ENCODE measurements around the gene DNAJB13.
"Not testable (repeated sequence)": the region's sequence is repeated elsewhere in the genome, so short reads cannot be mapped to it uniquely, and the experiment has no call there.

The DNAJB13 gene, protein sequence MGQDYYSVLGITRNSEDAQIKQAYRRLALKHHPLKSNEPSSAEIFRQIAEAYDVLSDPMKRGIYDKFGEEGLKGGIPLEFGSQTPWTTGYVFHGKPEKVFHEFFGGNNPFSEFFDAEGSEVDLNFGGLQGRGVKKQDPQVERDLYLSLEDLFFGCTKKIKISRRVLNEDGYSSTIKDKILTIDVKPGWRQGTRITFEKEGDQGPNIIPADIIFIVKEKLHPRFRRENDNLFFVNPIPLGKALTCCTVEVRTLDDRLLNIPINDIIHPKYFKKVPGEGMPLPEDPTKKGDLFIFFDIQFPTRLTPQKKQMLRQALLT

DNA sequence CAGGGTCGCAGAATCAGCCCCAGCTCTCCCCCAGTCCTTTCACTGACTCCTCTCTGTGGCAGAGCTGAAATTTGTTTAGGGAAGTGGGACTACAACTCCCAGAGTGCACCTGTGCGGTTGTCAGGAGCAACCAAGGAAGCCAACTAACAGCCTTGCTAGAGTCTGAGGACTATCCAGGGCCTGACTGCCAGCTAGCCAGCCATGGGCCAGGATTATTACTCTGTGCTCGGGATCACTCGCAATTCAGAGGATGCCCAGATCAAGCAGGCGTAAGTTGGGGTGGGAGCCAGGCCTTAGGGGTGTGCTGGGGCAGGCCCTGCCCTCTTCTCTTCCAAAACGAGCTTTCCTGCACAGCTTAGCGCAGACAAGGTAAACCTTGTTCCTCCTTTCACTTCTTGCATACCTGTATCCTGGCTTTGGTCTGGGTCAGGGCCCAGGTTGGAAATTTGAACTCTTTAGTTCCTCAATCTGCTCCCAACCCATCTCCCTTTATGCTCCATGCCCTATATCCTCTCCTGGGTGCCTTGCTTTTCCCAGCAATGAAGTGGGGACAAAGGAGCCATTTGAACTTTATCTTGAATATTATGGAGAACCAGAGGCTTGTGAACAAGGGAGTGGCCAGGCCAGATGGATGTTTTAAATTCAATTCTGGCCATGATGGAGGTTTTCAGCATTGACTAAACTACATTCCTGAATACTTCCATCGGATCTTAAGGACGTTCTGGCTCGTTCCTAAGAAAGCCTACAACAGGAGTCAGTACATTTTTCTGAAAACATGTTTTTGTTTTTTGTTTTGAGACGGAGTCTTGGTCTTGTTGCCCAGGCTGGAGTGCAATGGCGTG is at the start of gene DNAJB13:
Gene DNAJB13 (plus strand): TSS at position 158 of the 842 bp plus-strand sequence. CDS start 44 bp downstream, at position 202.
- DNase-seq: no peak

GRCh38 chr11:73902303-73902702 is 48.5 kb upstream of the DNAJB13 start:
- no peak for DNase-seq

DNA sequence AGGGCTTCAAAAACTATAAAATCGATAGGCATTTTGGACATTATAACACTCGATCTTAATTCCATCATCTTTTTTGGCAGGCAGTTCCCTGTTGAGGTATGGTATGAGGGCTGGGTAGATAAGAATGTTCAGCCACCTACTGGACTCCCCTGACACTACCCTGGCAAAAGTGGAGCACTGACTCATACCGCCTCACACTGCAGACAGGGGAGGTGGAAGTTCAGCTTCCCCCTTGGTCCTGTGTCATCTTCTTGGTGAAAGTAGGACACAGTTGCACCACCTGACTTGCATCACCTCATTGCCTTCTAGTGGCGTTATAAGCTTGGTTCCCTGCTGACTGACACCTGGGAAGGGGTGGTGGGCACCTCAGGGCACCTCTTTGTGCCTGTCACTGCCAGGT is 43.6 kb upstream of the DNAJB13 start:
- peak in 1 of 2 experiments; percentile 21 for DNase-seq

GRCh38 chr11:73912026-73912425 is 38.8 kb upstream of the DNAJB13 start:
- no peak for DNase-seq

- no peak for DNase-seq
These were observed 37.4 kb upstream of the DNAJB13 start for GRCh38 chr11:73913472-73913871.

DNA sequence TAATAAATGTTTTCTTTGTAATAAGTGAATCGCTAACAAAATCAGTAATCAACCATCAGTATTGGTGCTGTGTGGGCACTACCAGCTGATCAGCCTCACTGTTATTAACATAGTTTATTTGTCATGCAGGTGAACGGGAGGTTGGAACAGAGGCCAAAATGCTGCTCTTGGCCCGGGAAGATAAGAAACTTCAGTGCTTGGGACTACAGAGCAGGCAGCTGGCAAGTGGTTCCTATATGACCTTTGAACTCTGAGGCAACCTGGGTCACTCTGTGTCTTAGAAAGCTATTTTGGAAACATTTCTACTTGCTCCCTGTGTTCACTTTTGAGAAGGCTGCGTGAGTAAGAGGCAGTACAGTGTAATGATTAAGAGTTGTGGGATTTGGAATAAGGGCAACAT is 36.5 kb upstream of the DNAJB13 start:
- no peak for DNase-seq

DNA sequence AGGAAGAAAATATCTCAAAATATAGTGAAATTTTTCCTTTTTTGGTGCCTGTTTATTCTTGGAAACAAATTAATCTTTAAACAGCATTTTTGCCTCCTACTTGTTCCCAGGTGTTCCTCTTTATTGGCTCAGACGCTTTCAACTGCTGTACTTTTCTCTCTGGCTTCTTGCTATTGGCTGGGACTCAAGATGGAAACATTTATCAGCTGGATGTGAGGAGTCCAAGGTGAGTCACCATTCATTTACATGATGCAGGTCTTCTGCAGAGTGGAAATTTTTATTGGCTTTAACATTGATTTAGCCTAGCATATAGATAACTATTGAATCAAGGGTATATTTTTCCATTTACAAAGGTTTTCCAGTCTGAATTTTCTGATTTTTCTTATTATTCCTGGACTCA is 34.4 kb upstream of the DNAJB13 start:
- DNase-seq: no peak

- DNase-seq: no peak
These were observed 29.6 kb upstream of the DNAJB13 start for GRCh38 chr11:73921180-73921579.

GRCh38 chr11:73929388-73929787 is 21.4 kb upstream of the DNAJB13 start:
- no peak for DNase-seq

- DNase-seq: no peak
These were observed 19.7 kb upstream of the DNAJB13 start for GRCh38 chr11:73931039-73931645.

DNA sequence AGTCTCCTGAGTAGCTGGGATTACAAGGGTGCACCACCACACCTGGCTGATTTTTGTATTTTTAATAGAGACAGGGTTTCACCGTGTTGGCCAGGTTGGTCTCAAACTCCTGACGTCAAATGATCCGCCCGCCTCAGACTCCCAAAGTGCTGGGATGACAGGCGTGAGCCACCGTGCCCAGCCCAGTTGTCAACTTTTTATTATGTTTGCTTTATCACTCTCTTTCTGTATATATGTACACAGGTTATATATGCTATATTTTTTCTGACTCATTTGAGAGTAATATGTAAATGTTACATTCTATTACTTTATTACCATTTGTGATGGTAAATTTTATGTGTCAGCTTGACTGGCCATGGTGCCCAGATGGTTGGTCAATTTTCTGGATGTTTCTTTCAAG is 18.9 kb upstream of the DNAJB13 start:
- DNase-seq: no peak

- no peak for DNase-seq
These were observed 18.0 kb upstream of the DNAJB13 start for GRCh38 chr11:73932781-73933180.

- DNase-seq: not testable (repeated sequence)
These were observed 14.8 kb upstream of the DNAJB13 start for GRCh38 chr11:73936047-73936446.

DNA sequence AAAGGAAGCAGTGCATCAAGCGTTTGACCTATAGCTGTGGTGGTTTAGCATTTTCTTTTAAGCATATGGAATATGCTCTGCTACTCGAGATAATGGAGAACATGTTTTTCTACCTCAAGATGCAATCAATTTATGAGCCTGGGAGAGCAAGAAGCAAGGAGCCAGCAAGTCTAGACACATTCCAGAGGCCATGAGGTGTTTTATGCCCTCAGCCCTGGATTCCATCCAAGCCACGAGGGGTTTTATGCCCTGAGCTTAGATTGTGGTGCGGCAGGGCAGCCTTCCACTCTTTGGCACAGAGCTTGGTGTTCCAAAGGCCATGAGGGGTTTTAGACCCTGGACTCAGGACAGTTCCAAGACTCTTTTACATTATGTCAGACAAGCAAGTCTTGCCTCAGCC is 11.7 kb upstream of the DNAJB13 start:
- no peak for DNase-seq

GRCh38 chr11:73940801-73941570 is 9.8 kb upstream of the DNAJB13 start:
- DNase-seq: no peak

DNA sequence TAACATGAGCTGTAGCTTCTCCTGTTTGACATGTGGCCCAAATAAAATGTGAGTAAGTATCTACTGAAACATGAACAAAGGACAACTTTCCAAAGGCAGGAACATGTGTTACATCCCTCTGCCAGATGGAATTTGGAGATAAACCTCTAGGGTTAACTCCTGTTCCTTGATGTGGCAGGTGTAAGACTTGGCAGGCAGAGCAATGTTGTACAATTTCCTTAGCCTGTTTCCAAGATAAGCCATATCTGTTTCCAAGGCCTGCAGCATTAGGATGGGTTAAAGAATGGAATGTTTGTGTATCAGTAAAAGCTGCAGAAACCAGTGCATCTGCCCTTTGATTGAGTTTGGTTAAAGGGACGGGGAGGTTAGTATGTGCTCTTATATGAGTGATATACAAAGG is 8.8 kb upstream of the DNAJB13 start:
- DNase-seq: no peak

GRCh38 chr11:73944085-73944484 is 6.7 kb upstream of the DNAJB13 start:
- no peak for DNase-seq

DNA sequence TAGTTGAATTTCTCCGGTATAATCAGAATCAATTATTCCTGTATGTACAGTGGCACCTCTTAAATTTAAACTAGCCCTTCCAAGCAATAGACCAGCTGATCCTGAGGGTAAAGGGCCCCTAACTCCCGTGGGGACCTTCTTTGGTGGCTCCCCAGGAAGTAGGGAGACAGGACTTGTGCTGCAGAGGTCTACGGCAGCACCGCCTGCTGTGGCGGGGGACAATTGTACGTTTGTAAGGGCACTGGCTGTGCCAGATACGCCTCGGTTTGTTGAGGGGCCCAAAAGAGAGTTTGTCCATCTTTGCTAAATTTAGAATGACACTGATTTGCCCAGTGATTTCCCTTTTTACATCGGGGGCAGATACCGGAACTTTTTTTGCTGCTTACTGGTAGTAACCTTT is 5.9 kb upstream of the DNAJB13 start:
- DNase-seq: no peak

- DNase-seq: no peak
These were observed 5.4 kb upstream of the DNAJB13 start for GRCh38 chr11:73945396-73945795.

DNA sequence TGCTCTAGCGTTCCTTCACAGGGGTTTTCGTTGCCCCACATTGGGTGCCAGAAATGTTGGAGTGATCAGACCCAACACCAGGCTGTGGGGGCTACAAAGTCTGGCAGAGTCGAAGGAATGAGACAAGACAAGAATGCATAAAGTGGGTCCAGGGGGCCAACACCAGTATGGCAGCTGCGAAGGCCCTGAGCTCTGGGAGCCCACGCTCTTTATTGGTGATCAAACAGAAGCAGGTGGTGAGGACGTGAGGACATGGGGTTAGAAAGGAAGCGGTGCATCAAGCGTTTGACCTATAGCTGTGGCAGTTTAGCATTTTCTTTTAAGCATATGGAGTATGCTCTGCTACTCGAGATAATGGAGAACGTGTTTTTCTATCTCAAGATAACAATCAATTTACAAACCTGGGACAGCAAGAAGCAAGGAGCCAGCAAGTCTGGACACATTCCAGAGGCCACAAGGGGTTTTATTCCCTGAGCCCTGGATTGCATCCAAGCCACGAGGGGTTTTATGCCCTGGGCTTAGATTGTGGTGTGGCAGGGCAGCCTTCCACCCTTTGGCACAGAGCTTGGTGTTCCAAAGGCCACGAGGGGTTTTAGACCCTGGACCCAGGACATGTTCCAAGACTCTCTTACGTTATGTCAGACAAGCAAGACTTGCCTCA is 3.9 kb upstream of the DNAJB13 start:
- no peak for DNase-seq

- no peak for DNase-seq
These were observed 1.6 kb upstream of the DNAJB13 start for GRCh38 chr11:73949246-73949645.

- no peak for DNase-seq
These were observed 914 bp upstream of the DNAJB13 start for GRCh38 chr11:73949912-73950311.
